ENCODE measurements around the gene DNAJC3.

GRCh38 chr13:95627590-95627989, 49.3 kb upstream of the DNAJC3 start:
- no peak for TF ChIP-seq CTCF (IDR thresholded peaks at IDR 0.05 in 2 of 3, conservative IDR thresholded peaks at IDR 0.05 in 1 of 3; ENCODE audit: insufficient read depth in 2 of 3, low read depth in 1 of 3, low read length in 3 of 3)
- no peak for TF ChIP-seq ZNF274 (IDR thresholded peaks at IDR 0.05; ENCODE audit: borderline replicate concordance, low read depth, low read length)
- no peak for TF ChIP-seq FOXM1 (IDR thresholded peaks at IDR 0.05; ENCODE audit: low read depth)
- no peak for TF ChIP-seq FOXM1 (CRISPR knock-in tag; IDR thresholded peaks at IDR 0.05; ENCODE audit: low read depth)
- no peak for TF ChIP-seq ZFX (CRISPR knock-in tag; IDR thresholded peaks at IDR 0.05)
- TF ChIP-seq PHB2 (IDR thresholded peaks at IDR 0.05; ENCODE audit: low read depth) = no peak
- TF ChIP-seq MCM7 (IDR thresholded peaks at IDR 0.05) = no peak
- TF ChIP-seq GABPA (tag; conservative IDR thresholded peaks at IDR 0.05; ENCODE audit: low read depth) = no peak
- no peak for TF ChIP-seq BHLHE40 (IDR thresholded peaks at IDR 0.05; ENCODE audit: low read length)
- TF ChIP-seq MAZ (CRISPR knock-in tag; conservative IDR thresholded peaks at IDR 0.05 in 1 of 2, IDR thresholded peaks at IDR 0.05 in 1 of 2) = no peak
- no peak for TF ChIP-seq CHD7 (IDR thresholded peaks at IDR 0.05; ENCODE audit: low read depth, low read length)
- no peak for TF ChIP-seq GTF2E2 (tag; IDR thresholded peaks at IDR 0.05)
- no peak for TF ChIP-seq RBM15 (IDR thresholded peaks at IDR 0.05; ENCODE audit: insufficient read depth, low read length)

All from K562 (cell line).